OCI-LY7 (cell line): ENCODE measurements around the gene PSENEN. TPM values are rescaled to one million over a fixed set of nuclear protein-coding genes. Genes with fewer than 3 reads are reported as not detected.

Experiments used
- BruUV-seq: library from RNA; stranded (reverse); fragments of 400-500 nt; replicated peaks from 2 replicates; lab custom pipeline; 2021; lab: Mats Ljungman, UMichigan
- CTCF ChIA-PET: fragments of 300-600 bp; sonication (Branson Sonifier 250); formaldehyde crosslinking; loops from one replicate; lab custom pipeline; 2022; ENCODE audit warnings: antibody characterized with exemption; ENCODE audit not compliant: unreplicated experiment; lab: Charles Lee
- POLR2A ChIA-PET: fragments of 300-600 bp; sonication (Branson Sonifier 250); formaldehyde crosslinking; loops from one replicate; lab custom pipeline; 2022; ENCODE audit warnings: antibody characterized with exemption; lab: Charles Lee
- DNase-seq: peaks from one replicate; pipeline ENCODE4 v3.0.0-alpha.2; 2015; ENCODE audit warnings: low spot score
- H2AFZ ChIP-seq: fragments of 200-600 bp; sonication (generic), shearing (Covaris generic); 2 replicates; pipeline ENCODE4 v1.6.1; 2014; ENCODE audit warnings: mild to moderate bottlenecking, antibody characterized with exemption, low read length, moderate library complexity
- H3K27ac ChIP-seq: fragments of 200-600 bp; sonication (generic); 2 replicates; pipeline ENCODE4 v1.5.1; 2014; ENCODE audit warnings: mixed run types, low read depth, mild to moderate bottlenecking, moderate library complexity, low read length, inconsistent platforms; ENCODE audit not compliant: poor library complexity, severe bottlenecking
- H3K36me3 ChIP-seq: fragments of 200-600 bp; sonication (generic); 2 replicates; pipeline ENCODE4 v1.6.1; 2014; ENCODE audit warnings: mild to moderate bottlenecking, antibody characterized with exemption, low read length, moderate library complexity, mixed read lengths; ENCODE audit not compliant: insufficient read depth
- H3K4me1 ChIP-seq: fragments of 200-600 bp; sonication (generic); 2 replicates; pipeline ENCODE4 v1.5.1; 2014; ENCODE audit warnings: mild to moderate bottlenecking, low read length; ENCODE audit not compliant: insufficient read depth, poor library complexity, severe bottlenecking
- H3K4me2 ChIP-seq: fragments of 200-600 bp; sonication (generic); 2 replicates; pipeline ENCODE4 v1.6.1; 2014; ENCODE audit warnings: mild to moderate bottlenecking, low read length
- H3K4me3 ChIP-seq: fragments of 200-600 bp; sonication (generic); 2 replicates; pipeline ENCODE4 v1.5.1; 2014; ENCODE audit warnings: mild to moderate bottlenecking, low read depth, low read length; ENCODE audit not compliant: poor library complexity, severe bottlenecking
- H3K79me2 ChIP-seq: fragments of 200-600 bp; sonication (generic); 2 replicates; pipeline ENCODE4 v1.6.1; 2016; ENCODE audit warnings: low read depth, mild to moderate bottlenecking, low read length, moderate library complexity, mixed read lengths; ENCODE audit not compliant: insufficient read depth
- H3K9me2 ChIP-seq: fragments of 200-600 bp; sonication (generic); 2 replicates; pipeline ENCODE4 v1.6.1; 2016; ENCODE audit warnings: mild to moderate bottlenecking, low read length, mixed read lengths; ENCODE audit not compliant: insufficient read depth
- H3K9me3 ChIP-seq: fragments of 200-600 bp; sonication (generic); 2 replicates; pipeline ENCODE4 v1.6.1; 2014; ENCODE audit warnings: mild to moderate bottlenecking, mixed run types, low read length, mixed read lengths
- H4K20me1 ChIP-seq: fragments of 200-600 bp; sonication (generic); 2 replicates; pipeline ENCODE4 v1.6.1; 2014; ENCODE audit warnings: mild to moderate bottlenecking, antibody characterized with exemption, low read length, moderate library complexity, mixed read lengths; ENCODE audit not compliant: insufficient read depth
- CTCF ChIP-seq: fragments of 200-600 bp; sonication (generic); conservative IDR thresholded peaks from 2 replicates; pipeline ENCODE4 v1.5.1; 2014; ENCODE audit warnings: mild to moderate bottlenecking, antibody characterized with exemption, low read length, moderate library complexity, mixed read lengths
- EZH2phosphoT487 ChIP-seq: fragments of 200-600 bp; sonication (generic); IDR thresholded peaks from 2 replicates; pipeline ENCODE4 v1.6.1; 2018; ENCODE audit warnings: low read depth, borderline replicate concordance, mild to moderate bottlenecking, mixed run types, antibody characterized with exemption, low read length, moderate library complexity, mixed read lengths
- intact Hi-C: fragments of 100-400 bp; cut with micrococcal nuclease; formaldehyde crosslinking; loops from one replicate; pipeline ENCODE4 v1.10.0; 2022; ENCODE audit not compliant: unreplicated experiment
- total RNA-seq, 2 experiments: library from RNA; depleted of rRNA in 1 of 2; stranded (reverse); fragments of >200 nt in 1 of 2; shearing (Covaris generic) in 1 of 2; gene quantifications; 2 replicates each; pipeline ENCODE4 v1.2.3, GENCODE V29; 2014 to 2022

The PSENEN gene
- total RNA-seq, 2 experiments from 2014 or later = 25.7 to 51.0 TPM

DNA sequence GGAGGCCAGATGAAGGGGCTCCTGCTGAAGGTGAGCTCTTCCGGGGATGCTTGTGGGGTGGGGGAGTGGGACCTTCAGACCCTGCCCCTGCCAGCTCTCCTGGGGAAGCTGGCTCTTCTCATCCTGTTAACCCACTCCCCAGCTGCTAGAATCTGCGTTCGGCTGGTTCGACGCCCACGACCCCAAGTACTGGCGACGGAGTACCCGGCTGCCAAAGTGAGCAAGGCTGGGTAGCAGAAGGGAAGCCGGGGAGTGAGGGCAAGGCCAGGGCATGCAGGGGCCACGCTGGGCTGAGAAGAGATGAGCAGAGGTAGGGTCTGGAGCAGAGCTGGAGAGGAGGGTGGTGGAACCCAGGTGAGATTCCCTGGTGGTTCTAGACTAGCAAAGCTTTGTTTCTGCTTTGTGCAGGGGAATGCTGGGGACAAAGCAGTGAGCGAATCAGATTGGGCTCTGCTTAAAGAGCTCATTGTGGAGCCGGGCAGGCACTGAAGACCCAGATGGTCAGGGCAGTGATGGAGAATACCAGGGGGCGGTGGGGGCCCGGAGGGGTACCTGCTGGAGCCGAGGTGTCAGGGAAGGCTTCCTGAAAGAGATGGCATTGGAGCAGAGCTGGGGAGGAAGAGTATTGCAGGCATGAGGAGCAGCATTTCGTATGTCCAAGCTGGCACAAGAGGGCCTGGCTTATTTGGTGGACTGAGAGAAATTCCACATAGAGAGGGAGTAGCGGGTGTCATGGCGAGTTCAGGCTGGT lies 17.3 kb upstream of the PSENEN start:
- Histone ChIP-seq H3K4me3 (no peak overlapping the region), H3K27ac (no peak overlapping the region), H3K4me1 (no peaks in the 10 kb centered on the region), H4K20me1 (no peaks in the 10 kb centered on the region), H3K9me2 (no peaks in the 10 kb centered on the region), H3K79me2 (no peaks in the 10 kb centered on the region), H3K9me3 (no peaks in the 10 kb centered on the region), H2AFZ (no peak overlapping the region), H3K4me2 (no peak overlapping the region), H3K36me3 (peaks cover 98% of the 10 kb centered on the region)
- no TSS peak for BruUV-seq
- intact Hi-C loops = no loop called here
- no peak for DNase-seq
- TF ChIP-seq EZH2phosphoT487 (no peak), CTCF (no peak)
- ChIA-PET POLR2A (no interaction called here), CTCF (no interaction called here)

DNA sequence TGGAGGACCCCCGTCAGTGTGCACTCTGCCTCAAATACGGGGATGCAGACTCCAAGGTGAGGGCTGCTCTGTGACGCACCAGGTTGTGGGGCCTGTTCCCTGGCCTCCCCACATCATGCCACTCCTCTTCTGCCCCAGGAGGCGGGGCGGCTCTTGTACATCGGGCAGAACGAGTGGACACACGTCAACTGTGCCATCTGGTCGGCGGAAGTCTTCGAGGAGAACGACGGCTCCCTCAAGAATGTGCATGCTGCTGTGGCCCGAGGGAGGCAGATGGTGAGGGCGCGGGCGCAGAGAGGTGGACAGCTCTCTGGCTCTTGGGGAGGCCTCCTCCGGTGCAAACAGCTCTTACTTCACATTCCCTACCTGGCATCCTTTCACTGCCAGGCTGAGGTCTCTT lies 16.4 kb upstream of the PSENEN start:
- CTCF ChIA-PET = no interaction called here
- Histone ChIP-seq H4K20me1 (no peaks in the 10 kb centered on the region), H3K79me2 (no peaks in the 10 kb centered on the region), H2AFZ (no peak overlapping the region), H3K27ac (no peak overlapping the region), H3K4me2 (no peak overlapping the region), H3K9me3 (no peaks in the 10 kb centered on the region), H3K4me1 (no peaks in the 10 kb centered on the region), H3K36me3 (peaks cover 98% of the 10 kb centered on the region), H3K9me2 (no peaks in the 10 kb centered on the region), H3K4me3 (no peak overlapping the region)
- POLR2A ChIA-PET = no interaction called here
- no peak for DNase-seq
- TF ChIP-seq CTCF (no peak), EZH2phosphoT487 (no peak)
- BruUV-seq = no TSS peak
- intact Hi-C loops = no loop called here

GRCh38 chr19:35729763-35730162 lies 15.7 kb upstream of the PSENEN start:
- Histone ChIP-seq H3K4me1 (no peaks in the 10 kb centered on the region), H4K20me1 (no peaks in the 10 kb centered on the region), H3K79me2 (no peaks in the 10 kb centered on the region), H3K9me3 (no peaks in the 10 kb centered on the region), H3K27ac (no peak overlapping the region), H2AFZ (no peak overlapping the region), H3K36me3 (peaks cover 96% of the 10 kb centered on the region), H3K4me2 (no peak overlapping the region), H3K4me3 (no peak overlapping the region), H3K9me2 (no peaks in the 10 kb centered on the region)
- intact Hi-C loops = no loop called here
- ChIA-PET CTCF (no interaction called here), POLR2A (no interaction called here)
- no TSS peak for BruUV-seq
- TF ChIP-seq EZH2phosphoT487 = no peak
- TF ChIP-seq CTCF = no peak
- DNase-seq = no peak
